GM19395 (cell line): ENCODE measurements around the gene NUDT11.
"Not testable (repeated sequence)": the region's sequence is repeated elsewhere in the genome, so short reads cannot be mapped to it uniquely, and the experiment has no call there.

Source experiments
- ATAC-seq: cut with Tn5 transposase; IDR thresholded peaks from one replicate; pipeline ENCODE4 v1.9.1; 2021; ENCODE audit warnings: mild to moderate bottlenecking, moderate library complexity; ENCODE audit not compliant: unreplicated experiment

NUDT11 gene

DNA sequence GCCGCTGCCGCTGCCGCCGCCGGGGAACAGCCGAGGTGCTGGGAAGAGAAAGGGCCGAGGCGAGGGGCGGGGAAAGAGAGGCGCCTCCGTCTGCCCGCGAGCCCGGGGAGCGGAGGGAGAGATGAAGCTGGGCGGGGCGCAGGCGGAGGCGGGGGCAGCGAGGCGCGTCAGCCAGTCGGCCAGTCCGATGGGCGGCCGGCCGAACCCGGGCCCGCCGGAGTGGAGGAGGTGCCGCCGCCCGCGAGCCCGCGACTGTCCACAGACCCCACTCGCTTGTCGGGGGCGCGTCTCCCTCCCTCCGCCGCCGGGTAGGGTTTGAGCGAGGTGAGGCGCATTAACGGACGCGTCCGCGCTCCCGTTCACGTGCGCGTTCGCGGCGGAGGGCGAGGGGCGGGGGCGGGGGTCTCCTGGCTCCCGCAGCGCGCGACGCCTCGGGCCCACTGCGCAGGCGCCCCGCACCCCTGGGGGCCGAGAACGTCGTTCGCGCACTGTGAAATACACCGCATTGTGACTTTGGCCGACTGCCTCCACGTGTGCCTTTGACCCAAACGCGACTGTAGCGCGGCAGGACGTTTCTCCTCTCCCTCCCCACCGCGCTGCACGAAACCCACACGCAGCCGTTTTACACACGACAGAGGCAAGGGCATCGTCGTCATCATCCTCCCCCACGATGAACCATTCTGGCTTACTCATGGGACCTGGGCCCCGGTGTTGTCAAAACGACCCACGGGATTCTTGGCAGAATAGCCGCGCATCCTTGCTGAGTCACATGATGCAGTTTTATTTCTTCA is at the start of gene NUDT11:
NUDT11 (minus strand) TSS at position 92 of the 791 bp plus-strand sequence. CDS start 148 bp downstream, outside the sequence.
- peak; percentile 60 for ATAC-seq

DNA sequence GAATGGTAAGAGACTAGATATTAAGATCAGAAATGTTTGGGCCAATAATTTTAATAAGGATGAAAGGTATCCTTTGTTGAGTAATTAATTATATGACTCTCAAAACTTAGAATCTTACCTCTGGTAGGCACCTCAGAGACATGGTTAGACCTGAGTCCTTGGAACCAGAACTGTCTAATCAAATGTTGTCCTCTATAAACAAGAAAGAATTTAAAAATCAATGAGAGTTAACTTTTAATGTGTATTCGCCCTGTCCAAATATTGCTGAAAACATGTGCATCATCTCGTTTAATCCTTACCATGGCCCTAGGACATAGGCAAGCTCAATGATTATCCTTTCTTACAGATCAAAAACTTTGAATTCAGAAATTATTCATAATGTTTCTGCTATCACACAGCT is 24.0 kb upstream of the NUDT11 start:
- ATAC-seq = no peak

- ATAC-seq = not testable (repeated sequence)
These were observed 22.7 kb upstream of the NUDT11 start for GRCh38 chrX:51519131-51519530.

GRCh38 chrX:51507551-51507950 is 11.2 kb upstream of the NUDT11 start:
- ATAC-seq = no peak

DNA sequence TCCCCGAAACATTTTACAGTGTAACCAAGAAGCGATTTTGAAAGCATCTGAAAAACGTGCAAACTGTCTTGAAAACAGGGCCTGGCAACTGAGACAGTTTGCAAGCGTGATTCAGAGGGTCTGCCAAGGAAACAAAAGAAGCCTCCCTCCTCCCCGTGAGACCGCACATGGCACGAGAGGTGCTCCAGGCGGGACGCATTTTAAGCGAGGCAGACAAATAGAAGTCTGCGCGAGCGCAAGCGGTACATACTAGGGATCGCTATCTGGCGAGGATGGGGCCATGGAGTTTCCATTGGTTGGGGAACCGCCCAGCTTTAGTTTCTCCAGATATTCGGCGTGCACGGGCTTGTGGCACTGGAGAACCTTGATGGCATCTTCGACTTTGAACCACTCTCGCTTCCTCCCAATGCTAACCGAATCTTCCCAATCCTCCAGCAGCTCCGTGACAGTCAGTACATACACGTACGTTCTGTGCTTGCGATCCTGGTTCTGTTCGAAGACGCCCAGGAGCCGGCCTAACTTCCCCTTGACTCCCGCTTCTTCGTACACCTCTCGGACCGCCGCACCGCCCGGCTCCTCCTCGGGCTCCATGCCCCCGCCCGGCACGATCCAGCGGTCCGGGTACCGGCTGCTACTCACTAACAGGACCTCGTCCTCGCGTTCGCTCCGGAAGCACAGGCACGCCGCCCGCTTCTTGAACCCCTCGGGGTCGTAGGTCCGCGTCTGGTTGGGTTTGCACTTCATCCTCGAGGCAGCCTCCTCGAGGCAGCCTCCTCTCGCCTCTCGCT is 497 bp downstream of the NUDT11 start:
- not testable (repeated sequence) for ATAC-seq

DNA sequence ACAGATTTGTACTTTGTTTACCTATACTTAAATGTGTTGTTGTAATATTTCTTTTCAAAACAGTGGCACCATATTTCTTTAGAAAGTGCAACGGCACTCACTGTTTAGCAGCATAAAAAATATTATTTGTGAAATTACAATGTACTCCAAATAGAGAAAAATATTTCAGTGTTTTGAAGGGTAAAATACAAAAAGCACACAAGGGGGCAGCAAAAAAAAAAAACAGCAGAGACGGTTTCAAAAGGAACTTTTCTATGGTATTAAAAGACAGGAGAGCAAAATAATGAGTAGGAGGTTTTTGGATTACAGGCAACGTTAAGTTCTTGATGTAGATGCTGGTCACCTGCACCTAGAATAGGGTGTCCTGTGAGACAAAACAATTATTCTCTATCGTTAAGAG is 2.0 kb downstream of the NUDT11 start:
- no peak for ATAC-seq

DNA sequence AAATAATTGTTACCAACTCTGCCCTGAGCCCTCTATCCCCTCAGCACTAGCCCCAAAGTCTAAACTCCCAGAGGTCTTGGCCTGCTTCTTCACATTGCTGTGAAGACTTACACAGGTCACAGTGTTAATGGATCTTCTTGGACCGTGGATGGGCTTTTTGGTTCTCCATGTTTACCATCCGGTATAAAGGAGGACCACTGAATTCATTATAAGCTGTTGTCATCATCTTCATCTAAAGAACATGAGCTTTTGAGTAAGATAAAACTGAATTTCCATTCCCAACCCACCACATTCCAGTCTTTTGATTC is 8.5 kb downstream of the NUDT11 start:
- no peak for ATAC-seq

DNA sequence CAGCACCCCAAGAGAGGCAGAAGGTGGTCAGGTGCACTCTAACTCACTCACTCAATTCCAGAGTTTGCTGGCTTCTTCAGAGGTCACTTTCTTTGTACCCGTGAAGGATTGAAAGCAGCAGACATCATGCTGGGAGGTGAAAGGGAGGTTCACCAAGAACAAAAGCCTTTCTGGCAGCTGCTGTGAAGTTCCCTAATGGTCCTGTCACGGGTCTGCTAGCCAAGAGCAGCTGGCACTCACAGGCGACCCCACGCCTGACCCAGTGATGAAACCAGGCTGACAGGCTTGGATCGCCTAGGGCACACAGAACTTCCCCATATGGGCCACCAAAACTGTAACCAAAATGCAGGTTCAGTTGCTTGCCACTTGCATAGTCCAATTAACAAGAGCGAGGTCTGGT is 11.8 kb downstream of the NUDT11 start:
- no peak for ATAC-seq

DNA sequence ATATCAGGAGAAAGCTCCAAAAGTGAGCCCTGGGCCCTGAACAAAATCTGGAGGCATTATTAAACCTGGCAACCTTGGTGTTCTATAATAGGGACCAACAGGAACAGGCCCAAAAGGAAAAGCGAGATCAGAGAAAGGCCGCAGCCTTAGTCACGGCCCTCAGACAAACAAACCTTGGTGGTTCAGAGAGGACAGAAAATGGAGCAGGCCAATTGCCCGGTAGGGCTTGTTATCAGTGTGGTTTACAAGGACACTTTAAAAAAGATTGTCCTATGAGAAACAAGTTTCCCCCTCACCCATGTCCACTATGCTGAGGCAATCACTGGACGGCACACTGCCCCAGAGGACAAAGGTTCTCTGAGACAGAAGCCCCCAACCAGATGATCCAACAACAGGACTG is 14.0 kb downstream of the NUDT11 start:
- ATAC-seq = not testable (repeated sequence)

GRCh38 chrX:51476930-51477329 is 19.5 kb downstream of the NUDT11 start:
- ATAC-seq = no peak

DNA sequence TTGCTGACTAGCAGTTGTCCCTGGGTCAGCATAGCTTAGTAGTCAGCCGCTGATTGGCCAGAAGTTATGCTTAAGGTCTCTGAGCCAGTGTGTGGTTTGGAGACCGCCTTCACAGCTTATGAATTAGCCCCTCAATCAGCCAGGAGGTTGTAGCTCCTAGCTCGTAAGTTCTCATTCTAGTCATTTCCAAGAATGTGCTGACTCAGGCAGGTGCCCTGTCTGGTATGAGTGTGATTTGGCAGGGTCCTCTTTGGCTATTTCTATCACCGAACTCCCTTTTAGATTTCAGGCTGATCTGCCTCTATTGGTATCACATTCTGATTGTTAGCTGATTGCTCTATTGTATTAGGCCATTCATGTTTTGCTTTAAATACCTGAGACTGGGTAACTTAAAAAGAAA is 33.1 kb downstream of the NUDT11 start:
- ATAC-seq = no peak

DNA sequence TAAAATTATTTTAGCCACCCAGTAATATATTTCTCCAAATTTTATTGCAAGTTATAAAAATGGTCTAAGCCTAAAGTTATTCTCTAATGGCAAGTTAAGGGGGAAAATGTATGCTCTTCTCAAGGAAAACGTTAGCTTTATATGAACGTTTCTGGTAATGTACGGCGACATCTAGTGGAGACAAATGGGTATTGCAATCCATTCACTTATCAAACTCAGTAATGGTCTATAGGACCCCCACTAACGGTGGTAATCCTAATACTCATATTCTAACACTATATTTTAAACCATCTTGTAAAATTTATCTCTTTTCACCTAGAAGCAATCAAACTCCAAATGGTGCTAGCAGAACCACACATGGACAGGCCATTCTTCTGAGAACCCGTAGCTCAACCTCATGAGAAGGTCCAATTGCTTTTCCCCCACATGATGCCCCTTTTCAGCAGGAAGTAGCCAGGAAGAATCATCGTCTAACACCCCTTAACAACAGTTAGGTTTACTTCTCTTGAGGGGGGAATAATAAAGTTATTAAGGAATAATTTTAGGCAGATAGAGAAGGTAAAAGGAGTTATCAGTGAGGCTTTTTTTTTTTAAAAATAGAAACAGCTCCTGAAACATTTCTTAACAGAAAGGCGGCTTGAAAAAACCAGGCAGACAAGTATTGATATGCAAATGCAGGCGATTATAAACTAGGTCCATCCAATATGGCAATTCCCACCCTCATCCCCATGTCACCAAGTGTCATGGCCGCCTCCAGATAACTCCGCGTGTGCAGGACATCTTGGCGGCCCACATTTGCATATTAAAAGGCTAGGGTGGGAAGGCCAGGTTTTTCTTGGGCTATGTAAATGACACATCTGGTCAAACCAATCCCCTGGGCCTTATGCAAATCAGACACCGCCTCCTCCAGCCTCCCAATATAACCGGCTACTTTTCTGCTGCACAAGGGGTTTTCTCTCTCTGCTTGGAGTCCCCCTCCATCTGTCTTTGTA is 35.0 kb downstream of the NUDT11 start:
- no peak for ATAC-seq

DNA sequence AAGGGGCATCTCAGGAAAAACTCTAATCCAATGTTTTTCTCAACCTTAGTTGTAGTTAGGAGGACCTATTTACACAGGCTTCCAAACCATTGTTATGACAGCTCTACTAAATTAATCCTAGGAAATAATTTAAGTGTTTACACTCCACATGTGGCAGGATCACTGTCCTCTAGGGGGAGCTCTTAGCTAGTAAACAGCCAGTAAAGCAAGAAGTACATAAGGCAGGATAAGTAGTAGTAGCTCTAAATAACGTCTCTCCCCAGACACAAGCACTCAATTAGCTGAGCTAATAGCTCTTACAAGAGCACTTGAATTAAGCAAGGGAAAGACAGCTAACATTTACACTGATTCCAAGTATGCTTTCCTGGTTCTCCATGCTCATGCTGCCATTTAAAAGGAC is 37.3 kb downstream of the NUDT11 start:
- ATAC-seq = no peak

DNA sequence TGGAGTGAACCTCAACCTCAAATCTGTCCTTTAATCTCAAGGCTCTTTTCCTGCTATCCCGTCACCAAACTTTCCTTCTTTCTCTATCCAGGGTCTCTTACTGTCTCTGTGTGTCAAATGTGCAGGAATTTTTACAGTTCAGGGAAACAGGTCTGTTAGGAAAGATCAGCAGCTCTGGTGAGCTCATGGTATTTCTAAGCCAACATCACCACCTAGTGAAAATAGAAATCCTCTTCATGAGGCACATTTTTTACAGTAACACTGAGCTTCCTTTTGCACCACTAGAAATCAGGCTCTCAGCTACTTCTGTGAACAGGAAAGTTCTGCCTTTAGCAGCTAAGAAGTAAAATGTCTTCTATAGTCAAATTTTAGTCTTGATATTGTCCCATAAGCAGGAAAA is 39.6 kb downstream of the NUDT11 start:
- no peak for ATAC-seq

GRCh38 chrX:51456246-51456645 is 40.1 kb downstream of the NUDT11 start:
- no peak for ATAC-seq

DNA sequence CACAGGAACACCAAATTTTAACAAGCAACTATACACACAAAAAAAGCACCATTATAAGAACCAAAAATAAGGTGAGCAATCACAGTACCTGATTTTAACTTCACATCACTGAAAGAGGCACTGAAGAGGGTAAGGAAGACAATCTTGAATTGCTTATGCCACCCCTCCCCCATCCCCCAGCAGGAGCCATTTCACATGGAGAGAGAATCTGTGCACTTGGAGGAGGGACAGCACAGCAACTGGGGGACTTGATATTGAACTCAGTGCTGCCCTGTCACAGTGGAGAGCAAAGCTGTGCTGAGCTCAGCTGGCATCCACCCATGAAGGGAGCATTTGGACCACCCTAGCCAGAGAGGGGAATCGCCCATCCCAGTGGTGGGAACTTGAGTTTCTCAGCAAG is 56.0 kb downstream of the NUDT11 start:
- ATAC-seq = no peak
